Ascending aorta (tissue), 2 donors: ENCODE data around the gene PHACTR3. TPM values are rescaled to one million over a fixed set of nuclear protein-coding genes. Genes with fewer than 3 reads are reported as not detected.

Experiments used
- DNase-seq, 2 donors: peaks; one replicate each; pipeline ENCODE4 v3.0.0-alpha.2; 2019; ENCODE audit warnings: low spot score in 2 of 2
- H3K27ac ChIP-seq, 2 donors: fragments of 200-600 bp; sonication (generic); one replicate each; pipeline ENCODE4 v1.5.1; 2016 to 2017; ENCODE audit warnings: mild to moderate bottlenecking in 1 of 2
- H3K27me3 ChIP-seq: fragments of 200-600 bp; sonication (generic); one replicate; pipeline ENCODE4 v1.5.1; 2017
- H3K36me3 ChIP-seq, 2 donors: fragments of 200-600 bp; sonication (generic); one replicate each; pipeline ENCODE4 v1.5.1; 2016
- H3K4me1 ChIP-seq, 2 donors: fragments of 200-600 bp; sonication (generic); one replicate each; pipeline ENCODE4 v1.5.1; 2016 to 2017; ENCODE audit warnings: mild to moderate bottlenecking in 1 of 2
- H3K4me3 ChIP-seq, 2 donors: fragments of 200-600 bp; sonication (generic); one replicate each; pipeline ENCODE4 v1.5.1; 2016 to 2017; ENCODE audit warnings: mild to moderate bottlenecking in 1 of 2
- H3K9me3 ChIP-seq, 2 donors: fragments of 200-600 bp; sonication (generic); one replicate each; pipeline ENCODE4 v1.5.1; 2016
- intact Hi-C: fragments of 100-400 bp; cut with DNase I; formaldehyde crosslinking; loops from one replicate; pipeline ENCODE4 v1.15.1; 2023
- total RNA-seq: library from RNA; depleted of rRNA; stranded (reverse); fragments of >200 nt; gene quantifications from one replicate; pipeline ENCODE4 v1.1.0, GENCODE V29; 2016
- TF ChIP-seq, protein P1 (sequence below), 3 experiments: fragments of 200-600 bp in 2 of 3; fragments of 450-650 bp in 1 of 3; sonication (generic) in 2 of 3; IDR thresholded peaks; one replicate each; pipeline ENCODE4 v1.5.1; 2016 to 2019; ENCODE audit warnings: antibody characterized with exemption in 3 of 3, mild to moderate bottlenecking in 1 of 3, moderate library complexity in 1 of 3

Gene PHACTR3
- total RNA-seq, 1 donor from 2014 or later = not detected

DNA sequence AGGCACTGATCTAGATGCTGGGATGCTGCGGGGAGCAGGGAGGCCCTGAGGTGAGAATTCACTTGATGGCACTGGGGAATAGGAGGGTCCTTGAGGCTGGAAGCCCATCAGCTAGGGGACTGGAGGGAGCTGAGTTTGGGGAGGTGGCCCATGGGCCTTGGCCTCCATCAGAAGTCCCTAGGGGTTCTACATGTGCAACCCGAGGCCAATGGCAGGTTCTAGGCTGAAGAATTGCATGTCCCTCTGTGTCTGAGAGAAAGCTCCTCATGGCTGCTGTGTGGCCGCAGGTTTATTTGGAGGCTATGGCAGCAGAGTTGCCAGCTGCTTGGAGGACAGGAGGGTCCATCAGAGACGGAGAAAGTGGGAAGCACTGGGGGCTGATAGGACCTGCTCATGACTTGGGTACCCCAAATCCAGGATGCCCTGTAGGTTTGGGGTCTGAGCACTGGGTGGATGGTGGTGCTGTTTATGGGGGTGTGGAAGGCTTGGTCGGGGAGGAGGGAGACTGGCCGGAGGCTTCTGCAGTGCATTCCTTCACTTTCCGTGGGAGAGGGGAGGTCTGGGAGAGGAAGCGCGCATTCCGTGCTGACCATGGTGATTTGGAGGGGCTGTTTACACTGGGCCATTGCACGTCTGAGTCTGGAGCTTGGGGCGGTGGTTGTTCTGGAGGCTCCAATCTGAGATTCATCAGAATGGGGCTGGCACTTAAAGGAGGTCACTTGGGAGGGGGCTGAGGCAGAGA lies 24.8 kb upstream of the PHACTR3 start:
- Histone ChIP-seq H3K27ac (no peak overlapping the region), H3K4me3 (no peak overlapping the region), H3K27me3 (no peaks in the 10 kb centered on the region), H3K4me1 (no peaks in the 10 kb centered on the region), H3K9me3 (no peaks in the 10 kb centered on the region), H3K36me3 (no peaks in the 10 kb centered on the region)
- TF ChIP-seq, protein P1, sequence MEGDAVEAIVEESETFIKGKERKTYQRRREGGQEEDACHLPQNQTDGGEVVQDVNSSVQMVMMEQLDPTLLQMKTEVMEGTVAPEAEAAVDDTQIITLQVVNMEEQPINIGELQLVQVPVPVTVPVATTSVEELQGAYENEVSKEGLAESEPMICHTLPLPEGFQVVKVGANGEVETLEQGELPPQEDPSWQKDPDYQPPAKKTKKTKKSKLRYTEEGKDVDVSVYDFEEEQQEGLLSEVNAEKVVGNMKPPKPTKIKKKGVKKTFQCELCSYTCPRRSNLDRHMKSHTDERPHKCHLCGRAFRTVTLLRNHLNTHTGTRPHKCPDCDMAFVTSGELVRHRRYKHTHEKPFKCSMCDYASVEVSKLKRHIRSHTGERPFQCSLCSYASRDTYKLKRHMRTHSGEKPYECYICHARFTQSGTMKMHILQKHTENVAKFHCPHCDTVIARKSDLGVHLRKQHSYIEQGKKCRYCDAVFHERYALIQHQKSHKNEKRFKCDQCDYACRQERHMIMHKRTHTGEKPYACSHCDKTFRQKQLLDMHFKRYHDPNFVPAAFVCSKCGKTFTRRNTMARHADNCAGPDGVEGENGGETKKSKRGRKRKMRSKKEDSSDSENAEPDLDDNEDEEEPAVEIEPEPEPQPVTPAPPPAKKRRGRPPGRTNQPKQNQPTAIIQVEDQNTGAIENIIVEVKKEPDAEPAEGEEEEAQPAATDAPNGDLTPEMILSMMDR (IDR thresholded peaks at IDR 0.05) = no peak
- intact Hi-C loops = no loop called here
- no peak for DNase-seq

DNA sequence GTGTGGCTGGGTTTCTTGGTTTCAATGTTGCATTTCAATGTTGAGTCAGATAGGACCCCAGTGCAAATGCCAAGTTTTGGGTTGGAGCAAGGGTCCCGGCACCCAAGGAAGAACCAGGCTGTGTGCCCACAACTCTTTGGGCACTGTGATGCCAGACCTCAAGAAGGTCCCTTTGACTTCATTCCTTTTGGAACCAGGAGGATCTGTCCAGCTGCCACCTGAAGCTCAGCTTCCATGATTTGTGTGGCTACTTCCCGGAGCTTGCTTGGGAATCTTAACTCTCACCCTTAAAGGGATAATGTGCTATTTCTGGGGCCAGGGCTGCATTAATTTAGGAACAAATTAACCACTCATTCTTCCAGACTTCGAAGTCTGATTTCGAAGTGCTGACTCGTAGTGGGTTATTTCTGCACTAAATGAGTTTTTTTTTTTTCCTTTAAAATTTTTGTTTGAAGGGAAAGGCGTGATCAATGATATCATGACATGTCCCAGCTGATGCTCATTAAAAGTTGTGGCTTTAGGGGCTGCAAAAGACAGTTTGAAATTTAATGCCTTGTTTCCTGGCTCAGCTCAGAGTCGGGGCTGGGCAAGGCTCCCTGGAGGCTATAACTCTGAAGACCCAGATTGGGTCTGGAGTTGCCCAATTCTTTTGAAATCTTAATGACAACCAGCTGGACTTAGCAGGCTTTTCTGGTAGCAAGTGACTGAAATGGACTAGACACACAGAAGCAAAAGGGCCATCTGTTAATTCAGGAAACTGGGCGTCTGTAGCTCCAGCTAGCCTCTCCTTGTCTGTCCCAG lies 24.0 kb upstream of the PHACTR3 start:
- Histone ChIP-seq H3K4me1 (no peaks in the 10 kb centered on the region), H3K36me3 (no peaks in the 10 kb centered on the region), H3K27me3 (no peaks in the 10 kb centered on the region), H3K9me3 (no peaks in the 10 kb centered on the region), H3K27ac (no peak overlapping the region), H3K4me3 (no peak overlapping the region)
- TF ChIP-seq, protein P1 (IDR thresholded peaks at IDR 0.05) = no peak
- intact Hi-C loops = no loop called here
- DNase-seq = no peak

DNA sequence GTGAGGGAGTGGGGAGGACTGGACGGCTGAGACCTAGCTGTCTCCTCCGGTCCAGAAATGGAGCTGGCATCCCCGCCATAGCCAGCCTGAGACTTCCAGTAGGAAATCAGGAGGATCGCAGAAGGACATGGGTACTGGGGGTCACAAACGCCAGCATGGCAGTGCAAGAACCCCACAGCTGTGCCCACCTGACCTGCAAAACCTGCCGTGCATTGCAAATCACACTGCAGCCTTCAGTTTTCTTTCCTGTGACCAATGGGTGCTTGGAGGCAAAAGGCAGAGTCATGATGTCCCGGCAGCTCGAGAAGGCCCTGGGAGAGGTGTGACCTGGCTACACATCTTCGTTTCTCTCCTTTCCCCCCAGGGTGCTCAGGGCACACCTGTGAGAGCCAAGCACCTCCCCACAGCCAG lies 23.3 kb upstream of the PHACTR3 start:
- Histone ChIP-seq H3K4me3 (no peak overlapping the region), H3K27me3 (no peaks in the 10 kb centered on the region), H3K4me1 (no peaks in the 10 kb centered on the region), H3K27ac (no peak overlapping the region), H3K9me3 (no peaks in the 10 kb centered on the region), H3K36me3 (no peaks in the 10 kb centered on the region)
- TF ChIP-seq, protein P1 (IDR thresholded peaks at IDR 0.05) = no peak
- intact Hi-C loops = no loop called here
- no peak for DNase-seq

DNA sequence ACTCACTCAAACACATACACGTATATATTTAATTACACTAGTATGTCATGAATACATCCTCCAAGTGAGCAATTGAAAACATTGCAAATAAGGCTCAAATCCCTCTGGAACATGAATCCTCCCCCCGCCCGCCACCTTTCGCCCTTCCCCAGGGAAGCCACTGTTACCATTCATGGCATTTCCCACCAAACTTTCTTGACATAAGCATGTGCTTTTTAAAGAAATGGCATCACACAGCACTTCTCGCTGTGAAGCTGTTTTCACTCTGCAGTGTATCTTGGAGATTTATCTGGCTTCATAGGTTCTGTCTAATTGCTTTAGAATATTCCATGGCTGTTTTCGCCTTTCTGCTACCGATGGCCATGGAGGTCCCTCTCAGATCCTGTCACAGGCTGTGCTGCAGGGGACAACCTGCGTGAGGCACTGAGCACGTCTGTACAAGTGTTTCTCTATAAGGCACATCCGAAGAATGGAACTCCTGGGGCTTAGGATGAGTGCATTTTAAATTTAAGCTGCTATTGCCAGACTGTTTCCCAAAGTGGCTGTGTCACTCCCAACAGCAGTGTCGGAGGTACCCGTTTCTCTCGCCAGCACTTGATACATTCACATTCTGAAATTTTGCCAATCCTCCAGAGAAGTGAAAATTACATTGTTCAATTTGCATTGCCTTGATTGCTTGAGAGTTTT lies 22.2 kb upstream of the PHACTR3 start:
- Histone ChIP-seq H3K4me3 (no peak overlapping the region), H3K36me3 (no peaks in the 10 kb centered on the region), H3K27ac (no peak overlapping the region), H3K9me3 (no peaks in the 10 kb centered on the region), H3K4me1 (no peaks in the 10 kb centered on the region), H3K27me3 (no peaks in the 10 kb centered on the region)
- no peak for DNase-seq
- TF ChIP-seq, protein P1 (IDR thresholded peaks at IDR 0.05) = no peak
- intact Hi-C loops = no loop called here

DNA sequence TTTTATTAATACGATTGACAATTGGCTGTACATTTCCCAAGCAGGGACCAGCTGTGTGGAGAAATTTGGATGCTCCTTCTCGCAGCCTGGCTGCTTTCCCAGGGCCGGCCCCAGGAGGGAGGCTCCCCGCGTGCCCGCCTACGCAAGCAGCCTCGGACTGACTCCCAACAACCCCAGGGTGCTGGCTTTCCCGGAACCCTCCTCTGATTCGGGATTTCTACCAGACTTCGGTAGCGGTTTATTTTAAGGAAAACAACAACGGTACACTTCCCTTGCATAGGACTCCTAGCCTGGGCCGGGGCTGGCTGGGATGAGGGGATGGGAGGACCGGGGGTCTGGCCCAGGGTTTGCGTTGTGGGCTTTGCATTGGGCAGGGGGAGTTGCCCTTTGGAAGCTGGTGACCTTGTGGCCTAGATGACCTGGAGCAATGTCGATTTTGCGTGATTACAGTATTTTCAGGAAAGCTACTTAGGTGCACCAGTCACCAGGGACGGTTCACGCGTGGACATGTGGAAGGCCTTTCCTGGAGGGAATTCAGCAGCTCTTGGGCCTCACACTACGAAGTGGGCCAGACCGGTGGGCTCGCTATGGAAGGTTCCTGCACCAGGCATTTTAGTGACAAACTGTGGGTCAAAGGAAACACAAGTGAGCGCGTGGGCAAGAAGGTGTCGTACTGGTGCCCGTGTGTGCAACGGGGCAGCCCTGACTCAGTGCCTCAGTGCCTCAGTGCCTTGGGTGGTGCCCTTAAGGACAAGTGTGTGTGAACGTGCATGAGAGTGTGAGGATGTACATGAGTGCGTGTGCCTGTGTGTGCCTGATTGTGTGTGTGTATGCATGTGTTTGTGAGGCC lies 20.7 kb upstream of the PHACTR3 start:
- TF ChIP-seq, protein P1 (IDR thresholded peaks at IDR 0.05) = no peak

More for the DNA sequence above, 20.7 kb upstream of the PHACTR3 start:
- no peaks in the 10 kb centered on the region for H3K4me1 ChIP-seq
- H3K9me3 ChIP-seq = no peaks in the 10 kb centered on the region
- no peak for DNase-seq
- H3K27me3 ChIP-seq = no peaks in the 10 kb centered on the region
- no peak overlapping the region for H3K4me3 ChIP-seq
- intact Hi-C loops = no loop called here
- H3K36me3 ChIP-seq = no peaks in the 10 kb centered on the region
- no peak overlapping the region for H3K27ac ChIP-seq
